Epithelial cell of proximal tubule (primary cell): ENCODE results near the gene SMS. TPM values are rescaled to one million over a fixed set of nuclear protein-coding genes. Genes with fewer than 3 reads are reported as not detected.

ENCODE experiments used
- DNase-seq: peaks from one replicate; pipeline ENCODE4 v3.0.0-alpha.2; 2011; ENCODE audit warnings: low read depth
- H3K4me3 ChIP-seq: 2 replicates; pipeline ENCODE4 v1.5.1; 2011; ENCODE audit warnings: low read depth, mild to moderate bottlenecking, low read length
- CTCF ChIP-seq: conservative IDR thresholded peaks from 2 replicates; pipeline ENCODE4 v1.5.1; 2012; ENCODE audit warnings: low read depth, mild to moderate bottlenecking, low read length
- total RNA-seq: library from RNA; depleted of rRNA; stranded (reverse); fragments of >200 nt; gene quantifications from 2 replicates; pipeline ENCODE4 v1.2.3, GENCODE V29; 2015

Gene SMS
- total RNA-seq, 1 donor from 2014 or later = 326 TPM

- no peak for DNase-seq
- TF ChIP-seq CTCF = no peak
- no peak overlapping the region for H3K4me3 ChIP-seq
These were observed 46.1 kb downstream of the SMS start for GRCh38 chrX:21986596-21986995.

DNA sequence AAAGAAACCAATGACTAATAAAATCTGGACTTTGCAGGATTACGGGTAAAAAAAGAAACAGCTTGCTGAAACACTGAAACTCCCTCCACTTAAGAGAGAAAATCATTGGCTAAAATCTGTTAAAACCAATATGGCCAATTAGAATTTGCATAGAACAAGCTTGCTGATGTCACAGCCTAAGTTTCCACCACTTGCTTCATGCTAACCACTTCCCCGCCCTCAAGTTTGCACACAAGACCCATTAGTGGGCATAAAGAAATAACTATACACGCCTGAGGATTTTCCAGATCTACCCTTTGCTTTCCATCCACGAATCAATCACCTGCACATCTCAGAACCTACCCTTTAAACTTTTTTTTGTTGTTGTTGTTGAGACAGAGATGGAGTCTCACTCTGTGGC lies 48.9 kb downstream of the SMS start:
- TF ChIP-seq CTCF = no peak
- no peak for DNase-seq
- no peak overlapping the region for H3K4me3 ChIP-seq

- no peak for DNase-seq
- no peak for TF ChIP-seq CTCF
- H3K4me3 ChIP-seq = no peak overlapping the region
These were observed 50.3 kb downstream of the SMS start for GRCh38 chrX:21990832-21991231.

- no peak for TF ChIP-seq CTCF
- H3K4me3 ChIP-seq = no peak overlapping the region
- no peak for DNase-seq
These were observed 51.0 kb downstream of the SMS start for GRCh38 chrX:21991504-21991903.

- no peak overlapping the region for H3K4me3 ChIP-seq
- no peak for DNase-seq
- no peak for TF ChIP-seq CTCF
These were observed 52.8 kb downstream of the SMS start for GRCh38 chrX:21993265-21993664.

- DNase-seq = no peak
- no peak overlapping the region for H3K4me3 ChIP-seq
- no peak for TF ChIP-seq CTCF
These were observed 56.5 kb downstream of the SMS start for GRCh38 chrX:21996872-21997455.

DNA sequence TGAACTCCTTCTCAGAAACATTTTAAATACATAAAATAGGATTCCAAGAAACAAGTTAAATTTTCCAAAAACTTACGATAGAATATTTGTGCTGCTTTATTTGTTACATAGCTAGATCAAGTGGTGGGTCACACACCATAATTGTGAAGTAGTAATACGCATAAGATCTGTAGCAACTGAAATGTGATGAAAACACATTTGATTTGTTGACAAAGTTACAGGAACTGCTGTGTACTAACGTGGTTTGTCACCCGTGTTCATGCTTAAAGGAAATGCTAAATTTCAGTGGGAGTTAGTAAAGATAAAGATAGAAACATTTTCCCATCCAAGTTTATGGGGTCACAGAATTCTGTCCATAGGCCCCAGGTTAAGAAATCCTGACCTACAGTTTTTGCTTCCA lies 57.5 kb downstream of the SMS start:
- no peak overlapping the region for H3K4me3 ChIP-seq
- DNase-seq = no peak
- TF ChIP-seq CTCF = no peak
